Stimulated activated CD8-positive, alpha-beta memory T cell treated with anti-CD3 and anti-CD28 coated beads, Interleukin-2, amount 100 ng/mL, for 1 hour (primary cell): ENCODE data around the gene ZKSCAN5.
A peak's percentile ranks its signal among the peaks of the same experiment; 100 is the strongest.
"Not testable (repeated sequence)": the region's sequence is repeated elsewhere in the genome, so short reads cannot be mapped to it uniquely, and the experiment has no call there.

Source experiments
- DNase-seq, 2 donors: peaks; one replicate each; pipeline ENCODE4 v3.0.0-alpha.2; 2020; ENCODE audit warnings: low read depth in 2 of 2

Gene ZKSCAN5

GRCh38 chr7:99497766-99498545 is 6.5 kb upstream of the ZKSCAN5 start:
- DNase-seq = no peak

- no peak for DNase-seq
These were observed 5.9 kb upstream of the ZKSCAN5 start for GRCh38 chr7:99498546-99498944.

- no peak for DNase-seq
These were observed 5.1 kb upstream of the ZKSCAN5 start for GRCh38 chr7:99499371-99499720.

GRCh38 chr7:99499721-99500636 is 4.5 kb upstream of the ZKSCAN5 start, which contains the start of gene ZNF394:
Gene ZNF394 (minus strand): TSS chr7:99500281. CDS start chr7:99500093, 188 bp downstream.
- peak; percentile 72 to 80 for DNase-seq

- DNase-seq = no peak
These were observed 3.8 kb upstream of the ZKSCAN5 start for GRCh38 chr7:99500637-99501009.

GRCh38 chr7:99501236-99501635 is 3.2 kb upstream of the ZKSCAN5 start:
- not testable (repeated sequence) for DNase-seq

- DNase-seq = no peak
These were observed 220 bp upstream of the ZKSCAN5 start for GRCh38 chr7:99504281-99504602.

GRCh38 chr7:99505324-99505662 is 831 bp downstream of the ZKSCAN5 start:
- DNase-seq = no peak

- no peak for DNase-seq
These were observed 9.6 kb downstream of the ZKSCAN5 start for GRCh38 chr7:99514050-99514449.

- DNase-seq = no peak
These were observed 16.9 kb downstream of the ZKSCAN5 start for GRCh38 chr7:99521399-99521798.

- no peak for DNase-seq
These were observed 21.4 kb downstream of the ZKSCAN5 start for GRCh38 chr7:99525713-99526440.

GRCh38 chr7:99531354-99531765 is 26.9 kb downstream of the ZKSCAN5 start:
- no peak for DNase-seq

- no peak for DNase-seq
These were observed 31.2 kb downstream of the ZKSCAN5 start for GRCh38 chr7:99535667-99536066.

- DNase-seq = no peak
These were observed 34.9 kb downstream of the ZKSCAN5 start for GRCh38 chr7:99539213-99539811.

GRCh38 chr7:99540542-99540941 is 36.1 kb downstream of the ZKSCAN5 start:
- DNase-seq = no peak

GRCh38 chr7:99541212-99541611 is 36.8 kb downstream of the ZKSCAN5 start:
- DNase-seq = no peak

GRCh38 chr7:99543081-99543671 is 38.7 kb downstream of the ZKSCAN5 start:
- no peak for DNase-seq

- DNase-seq = no peak
These were observed 39.5 kb downstream of the ZKSCAN5 start for GRCh38 chr7:99543916-99544315.

GRCh38 chr7:99545308-99545707 is 40.8 kb downstream of the ZKSCAN5 start:
- DNase-seq = not testable (repeated sequence)

GRCh38 chr7:99549545-99549944 is 45.1 kb downstream of the ZKSCAN5 start:
- not testable (repeated sequence) for DNase-seq

GRCh38 chr7:99551334-99551733 is 46.9 kb downstream of the ZKSCAN5 start:
- no peak for DNase-seq
